Activated naive CD8-positive, alpha-beta T cell treated with anti-CD3 and anti-CD28 coated beads, Interleukin-2, amount 10 ng/mL, durations not matched to agents 7 days and 5 days (primary cell): ENCODE results near the gene DSCAM. TPM values are rescaled to one million over a fixed set of nuclear protein-coding genes. Genes with fewer than 3 reads are reported as not detected.

ENCODE experiments used
- ATAC-seq: fragments of 150-1000 bp; cut with Tn5 transposase; one replicate; pipeline ENCODE4 v1.10.0; 2021; ENCODE audit warnings: low read depth, moderate library complexity
- POLR2A ChIA-PET: fragments of 350-600 bp; sonication (Branson Sonifier 250); formaldehyde crosslinking; loops from one replicate; lab custom pipeline; 2021; ENCODE audit warnings: antibody characterized with exemption; lab: Charles Lee
- DNase-seq: peaks from one replicate; pipeline ENCODE4 v3.0.0; 2021
- H3K27ac Mint-ChIP-seq: one replicate; pipeline ENCODE4 v1.8.0; 2022; ENCODE audit warnings: mild to moderate bottlenecking, mixed read lengths
- H3K27me3 Mint-ChIP-seq: one replicate; pipeline ENCODE4 v1.8.0; 2022; ENCODE audit warnings: mild to moderate bottlenecking, moderate library complexity, mixed read lengths
- H3K36me3 Mint-ChIP-seq: one replicate; pipeline ENCODE4 v1.8.0; 2021; ENCODE audit warnings: mild to moderate bottlenecking, mixed read lengths
- H3K4me1 Mint-ChIP-seq: one replicate; pipeline ENCODE4 v1.8.0; 2021; ENCODE audit warnings: mixed read lengths
- H3K4me3 Mint-ChIP-seq: one replicate; pipeline ENCODE4 v1.8.0; 2022; ENCODE audit warnings: mild to moderate bottlenecking, moderate library complexity, mixed read lengths
- H3K9me3 Mint-ChIP-seq: one replicate; pipeline ENCODE4 v1.8.0; 2021; ENCODE audit warnings: mixed read lengths
- total RNA-seq, 2 experiments: library from RNA; stranded (reverse); gene quantifications; one replicate each; pipeline ENCODE4 v1.2.3, GENCODE V29; 2021

Gene DSCAM
- total RNA-seq, 2 experiments from 2014 or later, result not detected

DNA sequence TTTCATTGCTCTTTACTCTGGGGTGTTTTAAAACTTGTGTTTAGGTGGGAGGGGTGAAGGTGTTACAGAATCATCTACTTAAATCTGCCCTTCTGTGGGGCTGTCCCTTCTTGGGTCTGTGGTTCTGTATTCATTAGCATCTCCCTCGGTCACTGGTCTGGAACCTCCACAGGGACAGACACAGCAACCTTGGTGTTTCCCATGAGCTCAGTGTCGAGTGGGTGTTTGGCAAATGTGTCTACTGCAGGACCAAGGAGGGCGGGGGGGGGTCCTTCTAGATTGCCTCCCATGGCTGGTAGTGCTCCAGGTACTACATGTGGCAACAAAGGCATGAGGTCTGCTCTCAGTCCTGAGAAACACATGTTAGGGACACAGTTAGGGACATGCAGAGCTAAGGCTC, 706.3 kb downstream of the DSCAM start:
- H3K4me1 Mint-ChIP-seq, result no peaks in the 10 kb centered on the region
- no peaks in the 10 kb centered on the region for H3K9me3 Mint-ChIP-seq
- H3K27ac Mint-ChIP-seq, result no peak overlapping the region
- DNase-seq, result no peak
- no peak overlapping the region for H3K4me3 Mint-ChIP-seq
- POLR2A ChIA-PET, result no interaction called here
- no peaks in the 10 kb centered on the region for H3K27me3 Mint-ChIP-seq
- no peaks in the 10 kb centered on the region for H3K36me3 Mint-ChIP-seq
- ATAC-seq, result no peak

DNA sequence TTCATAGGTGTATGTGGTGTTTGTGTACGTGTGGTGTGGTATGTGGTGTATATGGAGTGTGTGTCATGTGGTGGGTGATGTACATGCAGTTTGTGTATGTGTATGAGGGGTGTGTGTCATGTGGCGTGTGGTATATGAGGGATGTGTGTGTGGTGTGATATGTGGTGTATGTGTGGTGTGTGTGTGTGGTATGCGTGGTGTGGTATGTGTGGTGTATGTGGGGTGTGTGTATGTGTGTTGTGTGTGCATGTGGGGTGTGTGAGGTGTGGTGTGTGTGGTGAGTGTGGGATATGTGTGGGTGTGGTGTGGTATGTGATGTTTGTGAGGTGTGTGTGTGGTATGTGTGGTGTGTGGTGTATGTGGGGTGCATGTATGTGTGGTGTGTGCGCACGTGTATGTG, 707.3 kb downstream of the DSCAM start:
- no peak for ATAC-seq
- Mint-ChIP-seq H3K9me3 (no peaks in the 10 kb centered on the region), H3K4me1 (no peaks in the 10 kb centered on the region), H3K36me3 (no peaks in the 10 kb centered on the region), H3K4me3 (no peak overlapping the region), H3K27ac (no peak overlapping the region), H3K27me3 (no peaks in the 10 kb centered on the region)
- no peak for DNase-seq
- POLR2A ChIA-PET, result no interaction called here

DNA sequence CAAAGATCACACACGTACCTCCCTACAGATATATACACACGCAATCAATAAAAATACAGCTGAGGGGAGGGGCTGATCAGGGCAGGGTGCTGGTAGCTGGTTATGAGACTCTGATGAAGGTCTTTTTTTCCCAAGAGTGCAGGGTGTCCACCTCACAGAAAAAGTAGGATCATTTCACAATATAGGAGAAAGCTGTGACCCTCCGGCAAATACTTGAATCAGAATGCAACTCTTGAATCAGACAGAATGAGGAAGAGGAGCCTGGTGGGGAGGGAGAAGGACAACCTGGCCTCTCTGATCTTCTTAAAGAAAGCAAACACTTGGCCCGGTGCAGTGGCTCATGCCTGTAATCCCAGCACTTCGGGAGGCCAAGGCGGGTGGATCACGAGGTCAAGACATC, 710.4 kb downstream of the DSCAM start:
- no peak for DNase-seq
- Mint-ChIP-seq H3K27me3 (no peaks in the 10 kb centered on the region), H3K4me1 (no peaks in the 10 kb centered on the region), H3K27ac (no peak overlapping the region), H3K4me3 (no peak overlapping the region), H3K36me3 (no peaks in the 10 kb centered on the region), H3K9me3 (no peaks in the 10 kb centered on the region)
- POLR2A ChIA-PET, result no interaction called here
- ATAC-seq, result no peak

DNA sequence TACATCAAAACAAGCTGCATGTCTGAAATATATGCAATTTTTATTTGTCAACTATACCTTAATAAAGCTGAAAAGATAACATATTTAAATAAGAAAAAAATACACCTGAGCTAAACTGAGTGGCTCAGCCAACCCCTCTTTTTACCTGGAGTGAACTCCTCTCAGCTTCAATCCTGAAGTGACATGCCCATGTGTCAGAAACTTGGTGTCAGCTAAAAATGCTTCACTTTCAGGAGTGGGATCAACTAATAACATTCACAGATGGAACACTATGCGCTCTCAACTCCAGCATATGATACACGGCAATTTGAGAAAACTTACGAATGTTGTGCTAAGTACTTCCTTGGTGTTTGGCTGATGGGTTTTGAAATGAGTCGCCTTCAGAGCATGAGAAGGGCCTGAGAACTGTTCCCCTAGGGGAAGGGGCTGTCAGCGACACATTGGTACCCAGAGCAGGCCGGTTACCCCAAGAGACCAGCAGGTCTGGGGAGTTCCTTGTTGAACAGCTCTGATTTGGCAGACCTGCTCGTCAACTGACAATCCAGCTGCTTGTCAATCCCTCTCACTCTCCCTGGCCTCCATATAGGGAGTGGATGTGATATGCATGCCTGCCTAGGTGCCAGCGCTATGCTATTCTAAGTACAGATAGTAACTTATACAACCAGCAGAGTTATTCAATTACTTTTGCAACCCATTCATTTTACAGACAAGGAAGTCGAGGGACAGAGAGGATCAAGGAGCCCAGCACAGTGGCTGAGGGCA, 712.0 kb downstream of the DSCAM start:
- no peaks in the 10 kb centered on the region for H3K9me3 Mint-ChIP-seq
- DNase-seq (no peak), ATAC-seq (no peak)
- H3K4me1 Mint-ChIP-seq, result no peaks in the 10 kb centered on the region
- H3K36me3 Mint-ChIP-seq, result no peaks in the 10 kb centered on the region
- POLR2A ChIA-PET, result no interaction called here
- H3K27me3 Mint-ChIP-seq, result no peaks in the 10 kb centered on the region
- H3K27ac Mint-ChIP-seq, result no peak overlapping the region
- no peak overlapping the region for H3K4me3 Mint-ChIP-seq

DNA sequence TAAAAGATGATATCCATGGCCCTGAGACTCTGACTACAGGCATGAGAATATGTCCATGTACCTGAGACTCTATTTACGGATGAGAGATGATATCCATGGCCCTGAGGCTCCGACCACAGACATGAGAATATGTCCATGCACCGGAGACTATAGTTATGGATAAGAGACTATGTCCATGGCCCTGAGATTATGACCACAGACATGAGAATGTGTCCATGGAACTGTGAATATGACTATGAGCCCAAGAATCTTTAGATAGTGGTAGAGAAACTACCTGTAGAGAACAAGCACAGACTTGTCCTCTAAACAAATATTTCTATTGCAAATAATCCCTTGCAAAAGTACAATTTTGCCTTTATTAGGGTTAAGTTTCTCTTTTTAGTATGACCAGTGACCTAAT, 716.5 kb downstream of the DSCAM start:
- Mint-ChIP-seq H3K27me3 (no peaks in the 10 kb centered on the region), H3K9me3 (peaks cover 1% of the 10 kb centered on the region), H3K27ac (no peak overlapping the region), H3K4me3 (no peak overlapping the region), H3K4me1 (no peaks in the 10 kb centered on the region), H3K36me3 (no peaks in the 10 kb centered on the region)
- POLR2A ChIA-PET, result no interaction called here
- DNase-seq (no peak), ATAC-seq (no peak)

DNA sequence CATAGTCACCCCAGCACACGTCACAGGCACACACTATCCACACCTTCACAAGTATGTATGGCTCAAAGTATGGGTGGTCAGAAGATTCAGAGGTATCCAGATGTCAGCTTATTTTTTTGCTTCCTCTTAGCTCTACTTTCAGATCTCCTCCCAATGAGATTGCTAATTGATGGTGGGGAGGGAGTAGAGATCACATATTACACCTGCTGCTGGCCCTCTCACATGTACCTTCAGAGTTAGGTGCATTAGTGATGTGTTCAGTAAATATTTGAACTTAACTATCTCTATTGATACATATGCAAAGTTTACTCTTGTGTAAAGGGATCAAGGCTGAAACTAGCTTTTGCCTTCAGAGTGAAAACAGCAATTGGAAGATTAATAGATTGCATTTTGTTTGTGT, 717.1 kb downstream of the DSCAM start:
- Mint-ChIP-seq H3K27me3 (no peaks in the 10 kb centered on the region), H3K9me3 (peaks cover 1% of the 10 kb centered on the region), H3K4me1 (no peaks in the 10 kb centered on the region), H3K4me3 (no peak overlapping the region), H3K27ac (no peak overlapping the region), H3K36me3 (no peaks in the 10 kb centered on the region)
- ATAC-seq, result no peak
- DNase-seq, result no peak
- POLR2A ChIA-PET, result no interaction called here

DNA sequence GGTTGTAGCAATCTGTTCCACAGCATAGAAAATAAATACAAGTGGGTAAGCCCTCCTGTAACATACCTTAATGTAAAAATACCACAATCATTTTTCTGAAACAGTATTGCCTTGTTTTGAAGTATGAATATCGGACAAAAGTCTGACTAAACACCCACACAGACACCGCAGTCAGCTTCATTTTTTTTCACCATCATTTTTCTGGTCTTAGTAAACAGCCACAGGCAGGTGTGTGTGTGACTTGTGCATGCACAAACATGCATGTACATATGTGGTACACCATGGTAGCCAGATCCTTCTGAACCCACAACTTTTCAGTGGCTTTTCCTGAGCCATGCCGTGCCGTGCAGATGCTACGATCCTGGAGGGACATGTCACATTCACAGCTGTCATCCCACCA, 718.1 kb downstream of the DSCAM start:
- Mint-ChIP-seq H3K27ac (no peak overlapping the region), H3K36me3 (no peaks in the 10 kb centered on the region), H3K4me1 (no peaks in the 10 kb centered on the region), H3K9me3 (peaks cover 1% of the 10 kb centered on the region), H3K4me3 (no peak overlapping the region), H3K27me3 (no peaks in the 10 kb centered on the region)
- ATAC-seq (no peak), DNase-seq (no peak)
- POLR2A ChIA-PET, result no interaction called here

DNA sequence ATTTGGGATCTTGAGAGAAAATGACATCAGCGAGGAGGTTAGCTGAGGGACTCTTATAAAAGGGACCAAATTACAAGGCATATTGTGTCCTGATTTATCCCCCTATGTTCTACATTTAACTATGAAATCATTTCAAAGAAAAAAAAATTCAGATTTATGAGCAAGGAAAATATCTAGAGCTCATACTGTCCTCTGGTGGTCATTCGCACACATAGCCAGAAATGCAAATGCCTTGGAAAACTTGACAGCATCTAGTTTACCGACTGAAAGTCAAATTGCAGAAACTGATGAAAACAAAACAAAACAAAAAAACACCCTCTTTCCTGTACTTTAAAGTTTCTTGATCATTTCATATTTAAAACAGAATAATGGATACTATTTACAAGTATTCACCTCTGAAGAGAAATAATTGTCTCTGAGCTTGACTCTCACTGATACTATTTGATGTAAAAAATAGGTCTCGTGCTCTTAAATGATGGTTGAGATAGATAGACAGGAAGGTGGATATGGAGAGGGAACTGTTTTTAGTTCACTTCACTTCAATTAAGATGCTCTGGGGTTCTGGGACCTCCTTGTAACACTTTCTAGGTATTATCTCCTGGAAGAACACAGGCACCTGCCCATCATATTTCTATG, 725.9 kb downstream of the DSCAM start:
- H3K4me1 Mint-ChIP-seq, result no peaks in the 10 kb centered on the region
- POLR2A ChIA-PET, result no interaction called here
- H3K36me3 Mint-ChIP-seq, result no peaks in the 10 kb centered on the region
- H3K9me3 Mint-ChIP-seq, result peaks cover 1% of the 10 kb centered on the region
- H3K27ac Mint-ChIP-seq, result no peak overlapping the region
- no peak overlapping the region for H3K4me3 Mint-ChIP-seq
- ATAC-seq, result no peak
- H3K27me3 Mint-ChIP-seq, result no peaks in the 10 kb centered on the region
- DNase-seq, result no peak

DNA sequence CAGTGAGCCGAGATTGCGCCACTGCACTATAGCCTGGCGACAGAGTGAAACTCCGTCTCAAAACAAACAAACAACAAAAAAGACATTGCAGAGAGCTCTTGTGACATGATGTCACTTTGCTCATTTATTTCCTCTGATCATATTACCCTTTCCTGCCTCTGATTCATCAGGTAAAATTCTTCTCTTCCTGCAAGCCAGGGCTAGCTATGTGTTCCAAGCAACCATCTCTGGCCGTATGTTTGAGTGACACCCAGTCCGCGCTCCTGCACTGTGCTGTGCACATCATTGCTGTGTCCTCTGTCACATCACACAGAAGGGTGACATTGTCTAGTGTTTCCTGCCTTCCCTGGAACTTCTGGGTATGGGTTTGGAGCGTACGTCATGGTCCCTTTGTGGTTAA, 728.4 kb downstream of the DSCAM start:
- Mint-ChIP-seq H3K36me3 (no peaks in the 10 kb centered on the region), H3K27ac (no peak overlapping the region), H3K27me3 (no peaks in the 10 kb centered on the region), H3K4me1 (no peaks in the 10 kb centered on the region), H3K4me3 (no peak overlapping the region), H3K9me3 (peaks cover 5% of the 10 kb centered on the region)
- DNase-seq (no peak), ATAC-seq (no peak)
- POLR2A ChIA-PET, result no interaction called here

DNA sequence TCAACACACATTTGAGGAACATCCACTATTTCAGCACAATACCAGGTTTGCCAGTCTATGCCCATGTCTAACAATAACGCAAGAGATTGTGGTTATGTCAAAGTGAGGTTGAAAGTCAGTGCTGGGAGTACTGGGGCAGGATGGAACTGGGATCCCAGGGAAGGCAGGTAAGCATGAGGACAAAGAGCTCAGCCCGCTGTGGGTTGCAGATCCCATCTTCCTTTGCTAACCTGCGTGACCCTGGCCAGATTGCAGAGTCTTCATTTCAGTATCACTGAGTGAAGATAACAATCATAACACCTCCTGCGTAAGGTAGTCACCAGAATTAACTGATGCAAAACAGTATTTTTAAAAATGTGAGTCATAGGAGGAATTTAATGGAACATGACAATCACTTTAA, 729.7 kb downstream of the DSCAM start:
- H3K9me3 Mint-ChIP-seq, result peaks cover 4% of the 10 kb centered on the region
- POLR2A ChIA-PET, result no interaction called here
- no peaks in the 10 kb centered on the region for H3K4me1 Mint-ChIP-seq

DNA sequence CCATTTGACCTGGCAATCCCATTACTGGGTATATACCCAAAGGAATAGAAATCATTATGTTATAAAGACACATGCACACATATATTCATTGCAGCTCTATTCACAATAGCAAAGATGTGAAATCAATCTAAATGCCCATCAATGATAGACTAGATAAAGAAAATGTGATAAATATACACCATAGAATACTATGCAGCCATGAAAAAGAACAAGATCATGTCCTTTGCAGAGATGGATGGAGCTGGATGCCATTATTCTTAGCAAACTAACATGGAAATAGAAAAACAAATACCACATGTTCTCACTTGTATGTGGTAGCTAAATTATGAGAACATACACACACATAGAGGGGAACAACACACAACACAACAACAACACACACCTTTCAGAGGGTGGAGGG, 731.2 kb downstream of the DSCAM start:
- Mint-ChIP-seq H3K27ac (no peak overlapping the region), H3K36me3 (no peaks in the 10 kb centered on the region), H3K9me3 (peaks cover 4% of the 10 kb centered on the region), H3K27me3 (no peaks in the 10 kb centered on the region), H3K4me1 (no peaks in the 10 kb centered on the region), H3K4me3 (no peak overlapping the region)
- ATAC-seq (no peak), DNase-seq (no peak)
- POLR2A ChIA-PET, result no interaction called here

More for the DNA sequence above, 729.7 kb downstream of the DSCAM start:
- H3K4me3 Mint-ChIP-seq, result no peak overlapping the region
- no peak for DNase-seq
- no peak overlapping the region for H3K27ac Mint-ChIP-seq
- no peaks in the 10 kb centered on the region for H3K27me3 Mint-ChIP-seq
- H3K36me3 Mint-ChIP-seq, result no peaks in the 10 kb centered on the region
- ATAC-seq, result no peak

DNA sequence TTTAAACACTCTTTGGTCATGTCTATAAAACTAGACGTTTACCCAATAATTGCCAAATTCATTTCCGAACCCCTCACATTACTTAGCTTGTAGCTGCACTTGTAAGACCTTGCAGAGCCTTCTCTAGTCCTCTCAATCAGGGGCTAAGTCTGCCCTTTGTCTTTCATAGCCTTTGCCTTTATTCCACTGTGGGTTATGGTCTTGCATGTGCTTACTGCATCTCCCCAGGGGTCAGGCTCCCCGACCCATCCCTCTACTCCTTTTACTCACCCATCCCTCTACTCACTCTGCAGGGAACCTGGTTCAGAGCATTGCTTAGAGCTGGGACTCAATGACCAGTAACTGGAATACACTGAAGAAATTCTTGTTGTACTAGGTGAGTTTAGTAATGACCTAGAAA, 744.3 kb downstream of the DSCAM start:
- H3K4me1 Mint-ChIP-seq, result no peaks in the 10 kb centered on the region
- H3K27me3 Mint-ChIP-seq, result no peaks in the 10 kb centered on the region
- H3K9me3 Mint-ChIP-seq, result peaks cover 3% of the 10 kb centered on the region
- no peak overlapping the region for H3K4me3 Mint-ChIP-seq
- H3K27ac Mint-ChIP-seq, result no peak overlapping the region
- POLR2A ChIA-PET, result no interaction called here
- no peak for DNase-seq
- no peaks in the 10 kb centered on the region for H3K36me3 Mint-ChIP-seq
- ATAC-seq, result no peak

DNA sequence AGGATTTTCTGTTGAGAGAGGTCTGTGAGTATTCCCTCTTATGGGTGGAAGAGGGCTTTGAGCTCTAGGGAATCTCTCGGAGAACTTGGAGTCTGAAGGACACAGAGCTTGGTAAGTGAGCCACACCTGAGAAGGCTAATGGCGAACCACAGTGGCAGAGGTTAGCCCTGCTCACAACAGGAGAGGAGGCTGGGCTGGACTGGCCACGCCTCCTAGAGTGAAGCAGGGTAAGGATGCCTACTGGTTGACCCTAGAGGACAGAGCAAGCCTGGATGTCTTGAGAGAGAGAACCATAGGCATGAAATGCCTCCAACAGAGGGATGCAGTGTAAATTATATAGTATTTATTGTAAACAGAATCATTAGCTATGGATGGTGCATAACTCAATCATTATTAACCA, 747.1 kb downstream of the DSCAM start:
- Mint-ChIP-seq H3K27ac (no peak overlapping the region), H3K36me3 (no peaks in the 10 kb centered on the region), H3K27me3 (no peaks in the 10 kb centered on the region), H3K9me3 (peaks cover 1% of the 10 kb centered on the region), H3K4me1 (no peaks in the 10 kb centered on the region), H3K4me3 (no peak overlapping the region)
- DNase-seq, result no peak
- POLR2A ChIA-PET, result no interaction called here
- ATAC-seq, result no peak

DNA sequence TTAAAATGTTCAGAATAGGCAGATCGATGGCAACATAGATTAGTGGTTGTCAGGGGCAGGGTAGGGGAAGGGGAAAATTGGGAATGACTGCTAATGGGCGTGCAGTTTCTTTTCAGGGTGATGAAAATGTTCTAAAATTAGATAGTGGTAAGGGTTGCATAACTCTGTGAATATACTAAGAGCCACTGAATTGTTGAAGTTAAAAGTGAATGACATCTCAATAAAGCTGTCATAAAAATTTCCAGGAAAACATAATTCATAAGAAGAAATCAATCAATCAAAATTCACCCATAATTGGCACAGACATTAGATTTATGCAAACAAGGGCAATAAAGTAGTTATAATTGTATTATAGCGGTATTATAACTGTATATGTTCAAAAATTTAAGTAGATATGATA, 751.5 kb downstream of the DSCAM start:
- ATAC-seq (no peak), DNase-seq (no peak)
- H3K27me3 Mint-ChIP-seq, result no peaks in the 10 kb centered on the region
- H3K4me3 Mint-ChIP-seq, result no peak overlapping the region
- H3K9me3 Mint-ChIP-seq, result peaks cover 5% of the 10 kb centered on the region
- POLR2A ChIA-PET, result no interaction called here
- no peak overlapping the region for H3K27ac Mint-ChIP-seq
- H3K36me3 Mint-ChIP-seq, result no peaks in the 10 kb centered on the region
- no peaks in the 10 kb centered on the region for H3K4me1 Mint-ChIP-seq
